ENCODE data around the gene NUCB1. TPM values are rescaled to one million over a fixed set of nuclear protein-coding genes. Genes with fewer than 3 reads are reported as not detected.
"Not testable (repeated sequence)": the region's sequence is repeated elsewhere in the genome, so short reads cannot be mapped to it uniquely, and the experiment has no call there.

NUCB1 gene
- total RNA-seq, 1 donor from 2014 or later: 159 TPM

- no peaks in the 10 kb centered on the region for H3K9me3 Mint-ChIP-seq
- DNase-seq (ENCODE audit: low spot score in 2 of 2, unreplicated experiment in 2 of 2): no peak
- TF ChIP-seq CTCF (IDR thresholded peaks at IDR 0.05; ENCODE audit: unreplicated experiment): no peak
- peaks cover 26% of the 10 kb centered on the region for H3K36me3 Mint-ChIP-seq
- no peak overlapping the region for H3K4me3 Mint-ChIP-seq
- no peaks in the 10 kb centered on the region for H3K4me1 Mint-ChIP-seq
- no peaks in the 10 kb centered on the region for H3K27me3 Mint-ChIP-seq (ENCODE audit: low read depth)
- H3K27ac Mint-ChIP-seq: no peak overlapping the region
These were observed 18.0 kb downstream of the NUCB1 start for GRCh38 chr19:48918071-48918470.

GRCh38 chr19:48918801-48919247 lies 18.7 kb downstream of the NUCB1 start:
- no peak for TF ChIP-seq CTCF (IDR thresholded peaks at IDR 0.05; ENCODE audit: unreplicated experiment)
- H3K9me3 Mint-ChIP-seq: no peaks in the 10 kb centered on the region
- no peak overlapping the region for H3K4me3 Mint-ChIP-seq
- peaks cover 27% of the 10 kb centered on the region for H3K36me3 Mint-ChIP-seq
- H3K4me1 Mint-ChIP-seq: no peaks in the 10 kb centered on the region
- no peak for DNase-seq (ENCODE audit: low spot score in 2 of 2, unreplicated experiment in 2 of 2)
- no peak overlapping the region for H3K27ac Mint-ChIP-seq
- H3K27me3 Mint-ChIP-seq (ENCODE audit: low read depth): no peaks in the 10 kb centered on the region

DNA sequence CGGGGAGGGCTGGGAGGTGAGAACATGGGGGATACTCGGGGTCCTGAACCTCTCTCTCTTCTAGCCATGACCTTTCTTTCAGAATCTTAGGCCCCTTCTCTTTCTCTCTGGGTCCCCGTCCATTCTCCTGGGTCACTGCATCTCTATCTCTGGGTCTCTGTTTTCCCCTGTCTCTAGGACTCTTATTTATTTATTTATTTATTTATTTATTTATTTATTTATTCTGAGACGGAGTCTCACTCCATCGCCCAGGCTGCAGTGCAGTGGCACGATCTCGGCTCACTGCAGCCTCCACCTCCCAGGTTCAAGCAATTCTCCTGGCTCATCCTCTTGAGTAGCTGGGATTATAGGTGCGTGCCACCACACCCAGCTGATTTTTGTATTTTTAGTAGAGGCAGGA lies 19.2 kb downstream of the NUCB1 start:
- not testable (repeated sequence) for H3K9me3 Mint-ChIP-seq, H3K4me1 Mint-ChIP-seq

DNA sequence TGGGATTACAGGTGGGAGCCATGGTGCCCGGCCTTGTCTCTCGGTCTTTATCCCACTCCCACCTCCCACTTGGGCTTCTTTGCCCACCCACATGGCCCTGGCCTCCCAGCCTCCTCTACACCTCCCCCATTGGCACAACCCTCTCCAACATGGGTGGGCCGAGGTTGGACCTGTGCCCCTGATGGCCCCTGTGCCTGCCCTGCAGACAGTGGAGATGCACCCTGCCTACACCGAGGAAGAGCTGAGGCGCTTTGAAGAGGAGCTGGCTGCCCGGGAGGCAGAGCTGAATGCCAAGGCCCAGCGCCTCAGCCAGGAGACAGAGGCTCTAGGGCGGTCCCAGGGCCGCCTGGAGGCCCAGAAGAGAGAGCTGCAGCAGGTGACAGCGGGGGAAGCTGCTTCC lies 20.8 kb downstream of the NUCB1 start:
- Mint-ChIP-seq H3K4me3 (no peak overlapping the region), H3K36me3 (peaks cover 20% of the 10 kb centered on the region), H3K9me3 (no peaks in the 10 kb centered on the region), H3K27me3 (ENCODE audit: low read depth) (no peaks in the 10 kb centered on the region), H3K4me1 (no peaks in the 10 kb centered on the region), H3K27ac (no peak overlapping the region)
- no peak for DNase-seq (ENCODE audit: low spot score in 2 of 2, unreplicated experiment in 2 of 2)
- TF ChIP-seq CTCF (IDR thresholded peaks at IDR 0.05; ENCODE audit: unreplicated experiment): no peak

More for the DNA sequence above, 19.2 kb downstream of the NUCB1 start:
- not testable (repeated sequence) for H3K27me3 Mint-ChIP-seq (ENCODE audit: low read depth); H3K27ac Mint-ChIP-seq; H3K4me3 Mint-ChIP-seq; DNase-seq (ENCODE audit: low spot score in 2 of 2, unreplicated experiment in 2 of 2)
- H3K36me3 Mint-ChIP-seq: peaks cover 24% of the 10 kb centered on the region

- Mint-ChIP-seq H3K9me3 (no peaks in the 10 kb centered on the region), H3K4me1 (peaks cover 6% of the 10 kb centered on the region), H3K27me3 (ENCODE audit: low read depth) (no peaks in the 10 kb centered on the region), H3K4me3 (no peak overlapping the region), H3K27ac (no peak overlapping the region), H3K36me3 (peaks cover 18% of the 10 kb centered on the region)
- DNase-seq (ENCODE audit: low spot score in 2 of 2, unreplicated experiment in 2 of 2): no peak
- TF ChIP-seq CTCF (IDR thresholded peaks at IDR 0.05; ENCODE audit: unreplicated experiment): no peak
These were observed 21.8 kb downstream of the NUCB1 start for GRCh38 chr19:48921721-48922500.

DNA sequence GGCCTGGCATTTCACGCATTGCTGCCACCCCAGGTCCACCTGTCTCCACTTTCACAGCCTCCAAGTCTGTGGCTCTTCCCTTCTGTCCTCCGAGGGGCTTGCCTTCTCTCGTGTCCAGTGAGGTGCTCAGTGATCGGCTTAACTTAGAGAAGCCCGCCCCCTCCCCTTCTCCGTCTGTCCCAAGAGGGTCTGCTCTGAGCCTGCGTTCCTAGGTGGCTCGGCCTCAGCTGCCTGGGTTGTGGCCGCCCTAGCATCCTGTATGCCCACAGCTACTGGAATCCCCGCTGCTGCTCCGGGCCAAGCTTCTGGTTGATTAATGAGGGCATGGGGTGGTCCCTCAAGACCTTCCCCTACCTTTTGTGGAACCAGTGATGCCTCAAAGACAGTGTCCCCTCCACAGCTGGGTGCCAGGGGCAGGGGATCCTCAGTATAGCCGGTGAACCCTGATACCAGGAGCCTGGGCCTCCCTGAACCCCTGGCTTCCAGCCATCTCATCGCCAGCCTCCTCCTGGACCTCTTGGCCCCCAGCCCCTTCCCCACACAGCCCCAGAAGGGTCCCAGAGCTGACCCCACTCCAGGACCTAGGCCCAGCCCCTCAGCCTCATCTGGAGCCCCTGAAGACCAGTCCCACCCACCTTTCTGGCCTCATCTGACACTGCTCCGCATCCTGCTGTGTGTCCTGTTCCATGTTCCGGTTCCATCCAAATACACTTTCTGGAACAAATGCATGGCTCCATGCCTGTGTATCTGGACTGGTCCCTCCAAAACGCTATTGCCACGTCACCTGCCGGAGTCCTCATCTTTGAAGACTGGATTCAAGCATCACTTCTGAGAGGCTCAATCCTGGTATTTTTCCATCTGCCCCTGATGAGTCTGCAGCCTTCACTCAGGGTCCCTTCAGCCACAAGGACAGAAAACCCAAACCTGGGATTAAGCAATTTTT lies 22.7 kb downstream of the NUCB1 start:
- DNase-seq (ENCODE audit: low spot score in 2 of 2, unreplicated experiment in 2 of 2): no peak
- Mint-ChIP-seq H3K9me3 (no peaks in the 10 kb centered on the region), H3K27me3 (ENCODE audit: low read depth) (no peaks in the 10 kb centered on the region), H3K27ac (no peak overlapping the region), H3K4me1 (peaks cover 8% of the 10 kb centered on the region), H3K36me3 (peaks cover 18% of the 10 kb centered on the region), H3K4me3 (no peak overlapping the region)
- no peak for TF ChIP-seq CTCF (IDR thresholded peaks at IDR 0.05; ENCODE audit: unreplicated experiment)

All from mesothelial cell of epicardium (in vitro differentiated cells).